Measurements from ENCODE around the gene FIGNL2.
"Not testable (repeated sequence)": the region's sequence is repeated elsewhere in the genome, so short reads cannot be mapped to it uniquely, and the experiment has no call there.

Gene FIGNL2

GRCh38 chr12:51814311-51815088, 34.0 kb downstream of the FIGNL2 start:
- peak; percentile 82 for DNase-seq

GRCh38 chr12:51813931-51814310, 34.6 kb downstream of the FIGNL2 start:
- DNase-seq, result no peak

GRCh38 chr12:51812871-51813270, 35.6 kb downstream of the FIGNL2 start:
- no peak for DNase-seq

GRCh38 chr12:51811203-51812202, 37.0 kb downstream of the FIGNL2 start:
- no peak for DNase-seq

- DNase-seq, result no peak
Measured at GRCh38 chr12:51809193-51809592, 39.3 kb downstream of the FIGNL2 start.

- no peak for DNase-seq
Measured at GRCh38 chr12:51806896-51807295, 41.6 kb downstream of the FIGNL2 start.

- DNase-seq, result no peak
Measured at GRCh38 chr12:51801027-51801426, 47.5 kb downstream of the FIGNL2 start.

- no peak for DNase-seq
Measured at GRCh38 chr12:51798501-51798900, 50.0 kb downstream of the FIGNL2 start.

GRCh38 chr12:51798051-51798450, 50.5 kb downstream of the FIGNL2 start:
- not testable (repeated sequence) for DNase-seq

- DNase-seq, result no peak
Measured at GRCh38 chr12:51797301-51797700, 51.2 kb downstream of the FIGNL2 start.

GRCh38 chr12:51793201-51793600, 55.3 kb downstream of the FIGNL2 start:
- DNase-seq, result no peak

GRCh38 chr12:51792417-51792816, 56.1 kb downstream of the FIGNL2 start:
- DNase-seq, result no peak

- DNase-seq, result no peak
Measured at GRCh38 chr12:51788876-51789275, 59.6 kb downstream of the FIGNL2 start.

GRCh38 chr12:51785906-51786305, 62.6 kb downstream of the FIGNL2 start:
- no peak for DNase-seq

GRCh38 chr12:51784688-51785087, 63.8 kb downstream of the FIGNL2 start:
- DNase-seq, result no peak

GRCh38 chr12:51779876-51780275, 68.6 kb downstream of the FIGNL2 start:
- DNase-seq, result no peak

GRCh38 chr12:51777973-51778372, 70.5 kb downstream of the FIGNL2 start:
- no peak for DNase-seq

- no peak for DNase-seq
Measured at GRCh38 chr12:51777457-51777856, 71.1 kb downstream of the FIGNL2 start.

GRCh38 chr12:51774933-51775332, 73.6 kb downstream of the FIGNL2 start:
- DNase-seq, result no peak

- DNase-seq, result no peak
Measured at GRCh38 chr12:51773145-51773869, 75.2 kb downstream of the FIGNL2 start.

- DNase-seq, result no peak
Measured at GRCh38 chr12:51771008-51771407, 77.5 kb downstream of the FIGNL2 start.
